ENCODE results near the gene CASP8AP2. TPM values are rescaled to one million over a fixed set of nuclear protein-coding genes. Genes with fewer than 3 reads are reported as not detected.

CASP8AP2 gene
- total and polyA plus RNA-seq, 2 donors (not counting 3 experiments of a cell fraction or from before 2014, with no cell fraction given), result 4.7 to 22.0 TPM

DNA sequence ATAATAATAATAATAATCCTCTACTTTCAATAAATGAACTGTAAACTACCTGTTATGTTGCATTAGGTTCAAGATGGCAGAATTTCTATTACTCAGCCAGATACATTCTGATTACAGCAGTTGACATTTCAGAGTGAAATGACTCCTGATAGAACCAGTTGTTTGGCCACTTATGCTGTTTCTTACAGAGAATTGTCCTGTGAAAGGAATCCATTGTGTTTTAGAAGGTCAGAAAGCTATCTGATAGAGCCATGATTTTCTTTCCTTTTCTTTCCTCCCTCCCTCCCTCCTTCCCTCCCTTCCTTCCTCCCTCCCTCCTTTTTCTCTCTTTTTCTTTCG lies 81.2 kb downstream of the CASP8AP2 start:
- H2AFZ ChIP-seq (ENCODE audit: low read depth, low read length), result no peak overlapping the region
- no peak overlapping the region for H3K4me2 ChIP-seq (ENCODE audit: insufficient read depth, low read length)
- FAIRE-seq (no peak), DNase-seq (ENCODE audit: low read depth, low spot score) (no peak)
- no peaks in the 10 kb centered on the region for H3K9me1 ChIP-seq (replicated peaks; ENCODE audit: control insufficient read depth, extremely low read depth, insufficient read depth, low read length)
- no peak overlapping the region for H3K9ac ChIP-seq (replicated peaks; ENCODE audit: extremely low read depth, insufficient read depth, low read length)
- H3K9me3 ChIP-seq (replicated peaks; ENCODE audit: control insufficient read depth, insufficient read depth, low read length), result no peaks in the 10 kb centered on the region
- intact Hi-C loops (cut with micrococcal nuclease), result no loop called here
- ChIA-PET CTCF (no interaction called here), POLR2A (no interaction called here)
- no peak overlapping the region for H3K27ac ChIP-seq (ENCODE audit: insufficient read depth, low read depth, low read length)
- H4K20me1 ChIP-seq (replicated peaks; ENCODE audit: control insufficient read depth, extremely low read depth, insufficient read depth, low read length), result no peaks in the 10 kb centered on the region
- BruUV-seq (replicated peaks), result no TSS peak
- H3K79me2 ChIP-seq (ENCODE audit: control insufficient read depth, insufficient read depth, low read length), result no peaks in the 10 kb centered on the region
- peaks cover 6% of the 10 kb centered on the region in 2 experiments for H3K27me3 ChIP-seq (ENCODE audit: control insufficient read depth in 2 of 2, insufficient read depth in 2 of 2, low read length in 2 of 2)
- H3K4me3 ChIP-seq (replicated peaks in 1 of 3; ENCODE audit: insufficient read depth in 1 of 3, low read depth in 1 of 3, low read length in 3 of 3), result no peak overlapping the region
- dilution Hi-C loops (cut with MboI; ENCODE audit: extremely low pct_ligation_motif_present, low sequenced_read_pairs), result no loop called here
- H3K36me3 ChIP-seq (ENCODE audit: control insufficient read depth in 2 of 2, extremely low read depth in 1 of 2, insufficient read depth in 2 of 2, low read length in 2 of 2), result no peaks in the 10 kb centered on the region
- TF ChIP-seq EZH2 (IDR thresholded peaks at IDR 0.05; ENCODE audit: borderline replicate concordance, low read depth, low read length, severe bottlenecking), result no peak
- TF ChIP-seq JUN (IDR thresholded peaks at IDR 0.05; ENCODE audit: borderline replicate concordance, insufficient read depth, insufficient read length, low read depth), result no peak
- TF ChIP-seq MYC (IDR thresholded peaks at IDR 0.05; ENCODE audit: low read depth, low read length), result no peak
- no peak for TF ChIP-seq MAX (IDR thresholded peaks at IDR 0.05; ENCODE audit: insufficient read depth, insufficient read length)
- TF ChIP-seq CTCF (IDR thresholded peaks at IDR 0.05; ENCODE audit: extremely low read depth in 1 of 2, insufficient read depth in 1 of 2, low read depth in 1 of 2, low read length in 2 of 2), result no peak
- TF ChIP-seq POLR2AphosphoS5 (IDR thresholded peaks at IDR 0.05; ENCODE audit: insufficient read depth, low read depth, low read length), result no peak
- no peak for TF ChIP-seq FOS (IDR thresholded peaks at IDR 0.05; ENCODE audit: borderline replicate concordance, insufficient read depth, low read length)
- no peak for TF ChIP-seq POLR2A (IDR thresholded peaks at IDR 0.05; ENCODE audit: low read depth, low read length)
- no peak for TF ChIP-seq GATA2 (IDR thresholded peaks at IDR 0.05; ENCODE audit: insufficient read depth, insufficient read length, low read depth, low read length)
- H3K4me1 ChIP-seq (ENCODE audit: control insufficient read depth, extremely low read depth, insufficient read depth, low read length), result no peaks in the 10 kb centered on the region
